OCI-LY3 (cell line): ENCODE measurements around the gene CRTAP.

Experiments used
- EZH2phosphoT487 ChIP-seq: fragments of 200-600 bp; shearing (Covaris generic); IDR thresholded peaks from 2 replicates; pipeline ENCODE4 v1.6.1; 2018; ENCODE audit warnings: antibody characterized with exemption, mixed run types, low read depth
- TF ChIP-seq, protein P1 (sequence below): fragments of 200-600, 300-600 bp; sonication (generic); IDR thresholded peaks from 2 replicates; pipeline ENCODE4 v1.5.1; 2014; ENCODE audit warnings: antibody characterized with exemption, low read length, low read depth

DNA sequence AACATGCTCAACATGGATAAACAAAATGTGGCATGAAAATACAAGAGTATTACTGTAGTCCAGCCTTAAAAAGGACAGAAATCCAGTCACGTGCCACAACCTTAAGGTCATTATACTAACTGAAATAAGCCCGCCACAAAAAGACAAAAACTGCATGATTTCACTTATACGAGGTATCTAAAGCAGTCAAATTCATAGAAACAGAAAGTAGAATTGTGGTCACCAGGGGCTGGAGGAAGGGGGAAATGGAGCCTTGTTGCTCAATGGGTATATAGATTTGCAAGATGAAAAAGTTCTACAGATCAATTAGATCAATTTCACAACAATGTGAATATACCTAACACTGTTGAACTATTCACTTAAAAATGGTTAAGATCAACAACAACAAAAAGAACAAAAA lies 24.3 kb upstream of the CRTAP start:
- TF ChIP-seq, protein P1, sequence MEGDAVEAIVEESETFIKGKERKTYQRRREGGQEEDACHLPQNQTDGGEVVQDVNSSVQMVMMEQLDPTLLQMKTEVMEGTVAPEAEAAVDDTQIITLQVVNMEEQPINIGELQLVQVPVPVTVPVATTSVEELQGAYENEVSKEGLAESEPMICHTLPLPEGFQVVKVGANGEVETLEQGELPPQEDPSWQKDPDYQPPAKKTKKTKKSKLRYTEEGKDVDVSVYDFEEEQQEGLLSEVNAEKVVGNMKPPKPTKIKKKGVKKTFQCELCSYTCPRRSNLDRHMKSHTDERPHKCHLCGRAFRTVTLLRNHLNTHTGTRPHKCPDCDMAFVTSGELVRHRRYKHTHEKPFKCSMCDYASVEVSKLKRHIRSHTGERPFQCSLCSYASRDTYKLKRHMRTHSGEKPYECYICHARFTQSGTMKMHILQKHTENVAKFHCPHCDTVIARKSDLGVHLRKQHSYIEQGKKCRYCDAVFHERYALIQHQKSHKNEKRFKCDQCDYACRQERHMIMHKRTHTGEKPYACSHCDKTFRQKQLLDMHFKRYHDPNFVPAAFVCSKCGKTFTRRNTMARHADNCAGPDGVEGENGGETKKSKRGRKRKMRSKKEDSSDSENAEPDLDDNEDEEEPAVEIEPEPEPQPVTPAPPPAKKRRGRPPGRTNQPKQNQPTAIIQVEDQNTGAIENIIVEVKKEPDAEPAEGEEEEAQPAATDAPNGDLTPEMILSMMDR, result no peak
- TF ChIP-seq EZH2phosphoT487, result no peak
